ENCODE results near the gene NRN1L. TPM values are rescaled to one million over a fixed set of nuclear protein-coding genes. Genes with fewer than 3 reads are reported as not detected.
A peak's percentile ranks its signal among the peaks of the same experiment; 100 is the strongest.
"Not testable (repeated sequence)": the region's sequence is repeated elsewhere in the genome, so short reads cannot be mapped to it uniquely, and the experiment has no call there.

The NRN1L gene
- total RNA-seq, result not detected
- long read RNA-seq, result 0 reads

- peak; percentile 93 for DNase-seq
- intact Hi-C loops (cut with DNase I), result loop anchor here (5.0 kb wide), 1 partner anchor 43 kb away; no protein-coding TSS in a partner anchor
- peak; percentile 82 for ATAC-seq (ENCODE audit: poor library complexity)
These were observed at the start of gene NRN1L for GRCh38 chr16:67884684-67885083. Gene NRN1L (plus strand): TSS chr16:67884885. CDS start chr16:67884904, 19 bp downstream.

DNA sequence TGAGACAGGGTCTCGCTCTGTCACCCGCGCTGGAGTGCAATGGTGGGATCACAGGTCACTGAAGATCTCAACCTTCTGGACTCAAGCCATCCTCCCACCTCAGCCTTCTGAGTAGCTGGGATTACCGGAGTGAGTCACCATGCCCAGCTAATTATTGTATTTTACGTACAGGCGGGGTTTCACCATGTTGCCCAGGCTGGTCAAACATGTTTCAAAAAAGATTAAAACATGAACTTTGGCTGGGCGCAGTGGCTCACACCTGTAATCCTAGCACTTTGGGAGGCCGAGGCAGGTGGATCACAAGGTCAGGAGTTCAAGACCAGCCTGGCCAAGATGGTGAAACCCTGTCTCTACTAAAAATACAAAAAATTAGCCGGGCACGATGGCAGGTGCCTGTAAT is 47.5 kb upstream of the NRN1L start:
- DNase-seq; intact Hi-C loops (cut with DNase I); ATAC-seq (ENCODE audit: poor library complexity): not testable (repeated sequence)

DNA sequence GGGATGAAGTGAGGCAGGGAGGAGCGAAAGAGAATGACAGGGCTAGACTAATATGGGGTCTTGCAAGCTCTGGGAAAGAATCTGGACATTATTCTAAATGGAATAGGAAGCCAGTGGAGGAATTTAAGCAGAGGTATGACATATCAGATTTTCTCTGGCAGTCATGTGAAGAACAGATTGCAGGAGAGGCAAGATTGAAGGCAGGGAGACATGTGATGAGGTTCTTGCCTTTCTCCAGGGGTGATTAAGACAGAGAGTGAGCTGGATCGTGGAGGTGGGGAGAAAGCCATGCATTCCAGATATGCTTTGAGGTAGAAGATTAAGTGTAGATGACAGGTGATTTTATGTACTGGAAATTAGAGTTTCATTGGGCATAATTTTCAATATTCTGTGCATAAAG is 46.9 kb upstream of the NRN1L start:
- intact Hi-C loops (cut with DNase I), result no loop called here
- DNase-seq (no peak), ATAC-seq (ENCODE audit: poor library complexity) (no peak)

DNA sequence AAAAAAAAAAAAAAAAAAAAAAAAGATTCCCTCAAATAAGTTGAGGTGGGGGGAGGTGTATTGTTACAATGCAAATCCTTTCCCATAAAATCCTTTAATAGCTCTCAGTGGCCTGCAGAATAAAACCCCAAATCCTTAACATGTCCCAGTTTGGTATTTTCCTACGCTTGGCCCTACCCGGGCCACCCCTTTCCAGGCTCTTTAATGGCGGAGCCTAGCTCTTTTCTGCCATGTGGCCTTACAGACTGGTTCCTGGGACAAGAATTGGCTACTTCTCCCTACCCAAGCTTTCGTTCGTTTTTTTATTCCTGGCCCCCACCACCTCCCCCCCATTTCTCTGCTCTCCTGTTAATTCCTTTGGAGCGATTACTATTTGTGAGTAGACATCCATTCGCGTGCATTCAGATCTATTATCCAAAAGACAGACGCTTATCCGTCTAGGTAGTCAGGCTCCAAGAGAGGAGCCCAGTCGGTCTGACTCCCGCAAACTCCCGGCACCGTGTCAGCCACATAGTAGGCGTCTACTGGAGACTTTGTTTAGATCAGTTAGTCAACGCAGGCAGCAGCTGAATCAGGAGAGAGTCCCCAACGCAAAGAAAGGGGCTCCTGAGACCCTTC is 43.4 kb upstream of the NRN1L start:
- intact Hi-C loops (cut with DNase I), result no loop called here
- peak; percentile 3 for ATAC-seq (ENCODE audit: poor library complexity)

DNA sequence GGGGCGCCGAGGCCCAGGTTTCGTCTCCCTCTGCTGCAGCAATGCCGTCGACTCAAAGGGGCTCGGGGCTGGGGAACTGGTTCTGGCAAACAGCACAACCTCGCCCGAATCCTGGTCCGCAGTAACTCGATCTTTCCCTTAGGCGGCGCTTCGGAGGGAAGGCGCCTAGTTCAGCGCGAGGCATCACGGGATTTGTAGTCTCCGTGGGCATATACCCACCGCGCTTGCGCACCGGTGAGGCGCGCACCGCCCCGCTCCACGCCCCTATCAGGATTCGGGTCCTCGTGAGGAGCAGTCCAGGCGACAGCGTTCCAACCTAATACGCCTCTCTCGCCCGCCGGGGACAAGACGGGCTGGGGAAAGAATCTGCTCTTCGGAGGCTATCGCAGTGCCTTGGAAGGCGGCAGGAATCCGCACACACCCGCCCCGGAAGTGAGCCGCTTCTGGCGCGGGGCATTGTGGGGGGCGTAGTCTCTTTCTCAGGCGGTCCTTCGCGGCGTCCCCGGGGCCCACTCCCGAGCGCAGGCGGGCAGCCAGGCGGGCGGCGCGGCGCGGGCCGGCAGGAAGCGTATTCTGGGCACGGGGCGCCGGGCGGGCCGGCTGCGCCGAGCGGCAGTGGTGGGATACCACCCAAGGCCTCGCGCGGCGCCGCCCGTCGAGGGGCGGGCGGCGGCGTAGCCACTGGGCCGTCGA is 42.7 kb upstream of the NRN1L start, which contains the start of gene THAP11:
Gene THAP11 (plus strand): TSS at position 505 of the 693 bp plus-strand sequence. CDS start 235 bp downstream, outside the sequence.
- peak; percentile 95 for DNase-seq
- intact Hi-C loops (cut with DNase I), result no loop called here
- ATAC-seq (ENCODE audit: poor library complexity), result peak; percentile 83

More for the DNA sequence above, 43.4 kb upstream of the NRN1L start:
- no peak for DNase-seq

- intact Hi-C loops (cut with DNase I), result no loop called here
- DNase-seq (peak; percentile 66), ATAC-seq (ENCODE audit: poor library complexity) (peak; percentile 8)
These were observed 42.0 kb upstream of the NRN1L start for GRCh38 chr16:67842509-67843342.

DNA sequence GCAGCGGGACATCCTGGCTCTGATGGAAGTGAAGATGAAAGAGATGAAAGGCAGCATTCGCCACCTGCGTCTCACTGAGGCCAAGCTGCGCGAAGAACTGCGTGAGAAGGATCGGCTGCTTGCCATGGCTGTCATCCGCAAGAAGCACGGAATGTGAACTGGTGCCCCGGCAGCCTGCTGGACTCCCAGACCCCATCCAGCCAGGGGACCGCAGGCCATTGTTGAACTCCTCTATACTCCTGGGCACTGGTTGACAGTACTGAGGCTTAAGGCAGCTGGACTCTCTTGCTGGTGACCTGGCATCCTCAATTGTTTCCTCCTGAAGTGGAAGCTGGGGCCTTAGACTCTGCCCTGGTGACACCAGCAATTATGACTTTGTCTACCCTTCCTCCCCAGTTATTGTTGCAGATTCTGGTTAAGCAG is 41.3 kb upstream of the NRN1L start:
- intact Hi-C loops (cut with DNase I), result no loop called here
- DNase-seq (no peak), ATAC-seq (ENCODE audit: poor library complexity) (no peak)

GRCh38 chr16:67844497-67844896 is 40.2 kb upstream of the NRN1L start:
- ATAC-seq (ENCODE audit: poor library complexity) (no peak), DNase-seq (no peak)
- intact Hi-C loops (cut with DNase I), result no loop called here

GRCh38 chr16:67845291-67846062 is 39.2 kb upstream of the NRN1L start:
- intact Hi-C loops (cut with DNase I), result no loop called here

DNA sequence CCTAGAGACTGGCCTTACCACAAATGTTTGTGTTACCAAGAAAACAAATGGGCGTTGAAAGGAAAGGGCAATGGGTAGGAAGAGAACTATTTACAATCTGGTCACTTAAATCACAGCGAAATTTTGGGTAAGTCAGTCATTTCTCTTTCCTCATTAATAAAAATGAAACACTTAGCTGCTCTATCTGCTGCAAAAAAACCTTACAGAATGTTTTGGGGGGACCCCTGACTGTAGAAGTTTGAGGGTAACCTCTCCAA is 38.7 kb upstream of the NRN1L start:
- ATAC-seq (ENCODE audit: poor library complexity) (no peak), DNase-seq (no peak)
- intact Hi-C loops (cut with DNase I), result no loop called here

More at GRCh38 chr16:67845291-67846062, 39.2 kb upstream of the NRN1L start:
- ATAC-seq (ENCODE audit: poor library complexity) (no peak), DNase-seq (no peak)

- ATAC-seq (ENCODE audit: poor library complexity) (peak; percentile 89), DNase-seq (peak; percentile 98)
- intact Hi-C loops (cut with DNase I), result no loop called here
These were observed 38.2 kb upstream of the NRN1L start, which contains the start of gene NUTF2 for GRCh38 chr16:67846320-67847063. Gene NUTF2 (plus strand): TSS chr16:67846933. CDS start chr16:67865131, 18,198 bp downstream.

- DNase-seq, result peak; percentile 79
- peak; percentile 67 for ATAC-seq (ENCODE audit: poor library complexity)
- intact Hi-C loops (cut with DNase I), result no loop called here
These were observed 37.4 kb upstream of the NRN1L start, which contains the start of gene CENPT for GRCh38 chr16:67847064-67847861. Gene CENPT (minus strand): TSS chr16:67847693. CDS start chr16:67833859, 13,834 bp downstream.

DNA sequence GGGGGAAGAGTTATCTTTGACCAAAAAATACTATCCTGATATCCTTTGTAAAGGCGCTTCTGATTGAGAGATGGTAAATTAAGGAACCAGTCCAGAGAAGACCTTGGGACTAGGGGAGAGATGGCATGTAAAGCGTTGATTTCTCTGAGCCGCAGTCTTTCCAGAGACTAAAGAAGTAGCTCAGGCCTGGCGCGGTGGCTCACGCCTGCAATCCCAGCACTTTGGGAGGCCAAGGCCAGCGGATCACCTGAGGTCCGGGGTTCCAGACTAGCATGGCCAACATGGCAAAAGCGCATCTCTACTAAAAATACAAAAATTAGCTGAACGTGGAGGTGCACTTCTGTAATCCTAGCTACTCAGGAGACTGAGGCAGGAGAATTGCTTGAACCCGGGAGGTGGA is 36.6 kb upstream of the NRN1L start:
- no peak for ATAC-seq (ENCODE audit: poor library complexity)
- intact Hi-C loops (cut with DNase I), result no loop called here
- no peak for DNase-seq

DNA sequence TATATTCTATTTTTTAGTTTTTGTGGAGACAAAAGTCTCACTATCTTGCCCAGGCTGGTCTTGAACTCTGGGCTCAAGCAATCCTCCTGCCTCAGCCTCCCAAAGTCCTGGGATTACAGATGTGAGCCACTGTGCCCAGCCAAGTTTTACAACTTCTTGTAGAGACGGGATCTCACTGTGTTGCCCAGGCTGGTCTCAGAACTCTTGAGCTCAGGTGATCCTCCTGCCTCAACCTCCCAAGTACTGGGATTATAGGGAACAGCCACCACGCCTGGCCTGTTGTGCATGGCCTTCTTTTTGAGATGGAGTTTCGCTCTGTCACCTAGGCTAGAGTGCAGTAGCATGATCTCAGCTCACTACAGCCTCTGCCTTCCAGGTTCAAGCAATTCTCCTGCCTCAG is 31.0 kb upstream of the NRN1L start:
- DNase-seq (no peak), ATAC-seq (ENCODE audit: poor library complexity) (no peak)
- intact Hi-C loops (cut with DNase I), result no loop called here

DNA sequence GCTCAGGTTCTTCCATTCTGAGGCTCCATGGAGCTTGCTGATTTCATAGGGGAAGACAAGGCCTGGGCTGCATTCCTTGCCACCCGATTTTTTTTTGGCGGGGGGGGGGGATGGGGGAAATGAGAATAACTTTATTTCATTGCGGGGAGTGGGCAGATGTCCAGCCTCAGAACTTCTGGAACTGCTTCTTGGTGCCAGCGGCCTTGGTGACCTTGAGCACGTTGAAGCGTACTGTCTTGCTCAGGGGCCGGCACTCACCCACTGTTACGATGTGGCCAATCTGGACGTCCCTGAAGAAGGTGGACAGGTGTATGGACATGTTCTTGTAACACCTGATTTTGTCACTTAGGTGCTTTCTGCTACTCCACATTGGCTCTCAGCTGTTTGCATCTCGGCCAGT is 28.9 kb upstream of the NRN1L start:
- DNase-seq (no peak), ATAC-seq (ENCODE audit: poor library complexity) (no peak)
- intact Hi-C loops (cut with DNase I), result no loop called here

DNA sequence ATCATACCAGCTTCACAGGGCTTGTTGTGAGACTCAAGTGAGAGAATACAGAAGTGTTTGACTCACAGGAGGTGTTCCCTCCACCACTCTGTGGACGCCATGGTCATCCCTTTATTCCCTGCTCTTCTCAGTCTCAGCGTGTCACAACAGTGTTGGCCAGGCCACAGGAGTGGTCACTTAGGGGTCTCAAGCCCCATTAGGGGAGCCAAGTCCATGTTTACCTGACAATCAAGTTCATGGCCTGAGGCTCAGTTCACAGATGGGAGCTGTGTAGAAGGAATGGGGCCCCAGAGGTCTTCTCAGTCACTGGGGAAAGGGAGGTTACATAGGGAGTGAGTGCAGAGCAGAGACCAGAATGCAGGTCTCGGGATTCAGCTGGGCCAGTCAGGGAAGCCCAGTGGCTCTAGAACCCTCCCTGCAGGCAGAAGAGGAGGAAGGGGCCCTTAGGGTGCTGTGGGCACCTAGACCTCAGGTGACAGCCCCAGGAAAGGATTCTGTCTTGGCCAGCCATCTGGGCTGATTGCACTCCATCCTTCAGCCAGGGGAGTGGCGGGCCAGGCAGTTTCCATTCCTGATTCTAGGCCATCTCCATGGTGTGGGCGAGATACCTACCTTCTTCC is 27.6 kb upstream of the NRN1L start:
- DNase-seq (no peak), ATAC-seq (ENCODE audit: poor library complexity) (no peak)
- intact Hi-C loops (cut with DNase I), result no loop called here

Data from Right ventricle myocardium superior (tissue), 1 donor.